ENCODE results near the gene ZNF277.

DNA sequence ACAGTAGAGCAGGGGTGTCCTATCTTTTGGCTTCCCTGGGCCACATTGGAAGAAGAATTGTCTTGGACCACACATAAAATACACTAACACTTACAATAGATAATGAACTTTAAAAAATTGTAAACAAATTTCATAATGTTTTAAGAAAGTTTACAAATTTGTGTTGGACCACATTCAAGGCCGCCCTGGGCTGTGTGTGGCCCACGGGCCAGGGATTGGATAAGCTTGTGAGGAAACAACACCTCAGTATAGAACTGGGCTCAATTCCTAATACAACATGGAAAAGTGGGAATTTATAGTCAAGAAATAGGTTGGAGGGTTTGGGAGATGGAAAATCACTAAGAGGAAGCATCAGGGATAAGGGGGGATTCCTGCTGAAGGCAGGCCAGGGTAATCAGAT, 17.7 kb downstream of the ZNF277 start:
- TF ChIP-seq, protein P1, sequence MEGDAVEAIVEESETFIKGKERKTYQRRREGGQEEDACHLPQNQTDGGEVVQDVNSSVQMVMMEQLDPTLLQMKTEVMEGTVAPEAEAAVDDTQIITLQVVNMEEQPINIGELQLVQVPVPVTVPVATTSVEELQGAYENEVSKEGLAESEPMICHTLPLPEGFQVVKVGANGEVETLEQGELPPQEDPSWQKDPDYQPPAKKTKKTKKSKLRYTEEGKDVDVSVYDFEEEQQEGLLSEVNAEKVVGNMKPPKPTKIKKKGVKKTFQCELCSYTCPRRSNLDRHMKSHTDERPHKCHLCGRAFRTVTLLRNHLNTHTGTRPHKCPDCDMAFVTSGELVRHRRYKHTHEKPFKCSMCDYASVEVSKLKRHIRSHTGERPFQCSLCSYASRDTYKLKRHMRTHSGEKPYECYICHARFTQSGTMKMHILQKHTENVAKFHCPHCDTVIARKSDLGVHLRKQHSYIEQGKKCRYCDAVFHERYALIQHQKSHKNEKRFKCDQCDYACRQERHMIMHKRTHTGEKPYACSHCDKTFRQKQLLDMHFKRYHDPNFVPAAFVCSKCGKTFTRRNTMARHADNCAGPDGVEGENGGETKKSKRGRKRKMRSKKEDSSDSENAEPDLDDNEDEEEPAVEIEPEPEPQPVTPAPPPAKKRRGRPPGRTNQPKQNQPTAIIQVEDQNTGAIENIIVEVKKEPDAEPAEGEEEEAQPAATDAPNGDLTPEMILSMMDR (IDR thresholded peaks at IDR 0.05; ENCODE audit: insufficient read depth, low read length, poor library complexity, severe bottlenecking), result no peak
- no peak for TF ChIP-seq EZH2phosphoT487 (conservative IDR thresholded peaks at IDR 0.05; ENCODE audit: low read length)
